OCI-LY3 (cell line): ENCODE measurements around the gene SLC25A45.

Source experiments
- CTCF ChIP-seq: fragments of 200-600, 300-600 bp; sonication (generic); IDR thresholded peaks from 2 replicates; pipeline ENCODE4 v1.5.1; 2014; ENCODE audit warnings: antibody characterized with exemption, low read length, low read depth
- EZH2phosphoT487 ChIP-seq: fragments of 200-600 bp; shearing (Covaris generic); IDR thresholded peaks from 2 replicates; pipeline ENCODE4 v1.6.1; 2018; ENCODE audit warnings: antibody characterized with exemption, mixed run types, low read depth

DNA sequence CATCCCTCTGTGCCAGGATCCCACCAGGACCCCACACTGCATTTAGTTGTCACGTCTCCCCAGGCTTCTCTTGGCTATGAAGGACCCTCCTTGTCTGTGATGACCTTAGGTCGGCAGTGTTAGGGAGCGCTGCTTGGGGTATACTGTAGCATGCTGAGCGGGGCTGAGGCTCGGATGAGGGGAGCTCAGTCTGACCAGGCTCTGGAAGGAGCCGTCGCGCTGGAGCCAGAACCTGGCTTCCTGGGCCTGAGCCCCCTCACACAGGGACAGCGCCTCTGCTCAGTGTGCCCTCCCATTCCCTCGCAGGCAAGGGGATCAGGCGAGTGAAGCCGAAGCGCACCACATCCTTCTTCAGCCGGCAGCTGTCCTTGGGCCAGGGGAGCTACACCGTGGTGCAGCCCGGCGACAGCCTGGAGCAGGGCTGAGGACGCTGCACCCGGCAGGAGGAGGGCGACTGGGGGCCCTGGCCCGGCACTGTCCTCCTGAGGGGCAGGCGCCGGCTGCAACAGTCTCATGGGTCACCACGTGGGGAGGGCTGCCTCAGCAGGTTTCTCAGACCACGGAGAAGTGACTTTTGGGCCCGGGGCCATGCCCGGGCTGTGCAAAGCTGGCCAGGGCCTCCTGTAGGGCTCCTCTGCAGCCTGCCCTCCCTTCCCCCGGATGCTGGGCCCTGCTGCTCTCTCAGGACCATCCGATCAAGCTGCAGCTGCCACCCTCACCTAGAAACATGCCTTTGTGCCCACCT lies 28.7 kb upstream of the SLC25A45 start:
- no peak for TF ChIP-seq CTCF
- TF ChIP-seq EZH2phosphoT487, result no peak
